Activated T-helper 2 cell treated with anti-CD3 and anti-CD28 coated beads, Interferon-gamma antibody, Interleukin-2, Interleukin-4, amounts not matched to agents 10 μg/mL and 5 μg/mL and 100 μg/mL, durations not matched to agents 14 hours and 24 hours and 36 hours (primary cell): Measurements from ENCODE around the gene GRIN2A. TPM values are rescaled to one million over a fixed set of nuclear protein-coding genes. Genes with fewer than 3 reads are reported as not detected.

Source experiments
- DNase-seq: peaks from one replicate; pipeline ENCODE4 v3.0.0; 2021; ENCODE audit warnings: low spot score
- H3K27ac Mint-ChIP-seq: one replicate; pipeline ENCODE4 v1.8.0; 2021; ENCODE audit warnings: mixed read lengths
- H3K27me3 Mint-ChIP-seq: one replicate; pipeline ENCODE4 v1.8.0; 2021; ENCODE audit warnings: low read depth, mixed read lengths
- H3K36me3 Mint-ChIP-seq: one replicate; pipeline ENCODE4 v1.8.0; 2021; ENCODE audit warnings: low read depth, mixed read lengths
- H3K4me1 Mint-ChIP-seq: one replicate; pipeline ENCODE4 v1.8.0; 2021; ENCODE audit warnings: low read depth, mixed read lengths
- H3K4me3 Mint-ChIP-seq: one replicate; pipeline ENCODE4 v1.8.0; 2021; ENCODE audit warnings: low read depth, mild to moderate bottlenecking, moderate library complexity, mixed read lengths
- H3K9me3 Mint-ChIP-seq: one replicate; pipeline ENCODE4 v1.8.0; 2021; ENCODE audit warnings: mixed read lengths
- intact Hi-C: fragments of 100-400 bp; cut with micrococcal nuclease; formaldehyde crosslinking; loops from one replicate; pipeline ENCODE4 v1.15.1; 2023
- total RNA-seq: library from RNA; stranded (reverse); gene quantifications from 2 replicates; pipeline ENCODE4 v1.2.3, GENCODE V29; 2022

Gene GRIN2A
- total RNA-seq, 1 donor from 2014 or later, result not detected

GRCh38 chr16:9852003-9852402 is 330.2 kb downstream of the GRIN2A start:
- Mint-ChIP-seq H3K9me3 (peaks cover 5% of the 10 kb centered on the region), H3K36me3 (no peaks in the 10 kb centered on the region), H3K4me1 (no peaks in the 10 kb centered on the region), H3K27me3 (no peaks in the 10 kb centered on the region), H3K27ac (no peak overlapping the region), H3K4me3 (no peak overlapping the region)
- DNase-seq, result no peak
- intact Hi-C loops, result no loop called here

- H3K27me3 Mint-ChIP-seq, result no peaks in the 10 kb centered on the region
- peaks cover 5% of the 10 kb centered on the region for H3K9me3 Mint-ChIP-seq
- H3K36me3 Mint-ChIP-seq, result no peaks in the 10 kb centered on the region
- H3K4me1 Mint-ChIP-seq, result no peaks in the 10 kb centered on the region
- no peak for DNase-seq
- H3K27ac Mint-ChIP-seq, result no peak overlapping the region
- H3K4me3 Mint-ChIP-seq, result no peak overlapping the region
- intact Hi-C loops, result no loop called here
Observed at GRCh38 chr16:9850817-9851216, 331.4 kb downstream of the GRIN2A start.

GRCh38 chr16:9849697-9850245 is 332.5 kb downstream of the GRIN2A start:
- no peaks in the 10 kb centered on the region for H3K4me1 Mint-ChIP-seq
- no peak overlapping the region for H3K27ac Mint-ChIP-seq
- no peak overlapping the region for H3K4me3 Mint-ChIP-seq
- H3K9me3 Mint-ChIP-seq, result peaks cover 6% of the 10 kb centered on the region
- no peaks in the 10 kb centered on the region for H3K27me3 Mint-ChIP-seq
- no peaks in the 10 kb centered on the region for H3K36me3 Mint-ChIP-seq
- no peak for DNase-seq
- intact Hi-C loops, result no loop called here

GRCh38 chr16:9847146-9847545 is 335.1 kb downstream of the GRIN2A start:
- intact Hi-C loops, result no loop called here

GRCh38 chr16:9846362-9847099 is 335.7 kb downstream of the GRIN2A start:
- Mint-ChIP-seq H3K27ac (no peak overlapping the region), H3K4me1 (no peaks in the 10 kb centered on the region), H3K4me3 (no peak overlapping the region), H3K36me3 (no peaks in the 10 kb centered on the region), H3K27me3 (no peaks in the 10 kb centered on the region), H3K9me3 (peaks cover 10% of the 10 kb centered on the region)
- no peak for DNase-seq
- intact Hi-C loops, result no loop called here

More at GRCh38 chr16:9847146-9847545, 335.1 kb downstream of the GRIN2A start:
- Mint-ChIP-seq H3K27ac (no peak overlapping the region), H3K4me3 (no peak overlapping the region), H3K36me3 (no peaks in the 10 kb centered on the region), H3K4me1 (no peaks in the 10 kb centered on the region), H3K9me3 (peaks cover 10% of the 10 kb centered on the region), H3K27me3 (no peaks in the 10 kb centered on the region)
- no peak for DNase-seq

- Mint-ChIP-seq H3K36me3 (no peaks in the 10 kb centered on the region), H3K27ac (no peak overlapping the region), H3K4me3 (no peak overlapping the region), H3K27me3 (no peaks in the 10 kb centered on the region), H3K9me3 (peaks cover 10% of the 10 kb centered on the region), H3K4me1 (no peaks in the 10 kb centered on the region)
- intact Hi-C loops, result no loop called here
- no peak for DNase-seq
Observed at GRCh38 chr16:9845661-9846361, 336.4 kb downstream of the GRIN2A start.

- Mint-ChIP-seq H3K4me1 (no peaks in the 10 kb centered on the region), H3K9me3 (peaks cover 10% of the 10 kb centered on the region), H3K27me3 (no peaks in the 10 kb centered on the region), H3K36me3 (no peaks in the 10 kb centered on the region), H3K27ac (no peak overlapping the region), H3K4me3 (no peak overlapping the region)
- intact Hi-C loops, result no loop called here
- DNase-seq, result no peak
Observed at GRCh38 chr16:9844361-9844760, 337.9 kb downstream of the GRIN2A start.

- no peaks in the 10 kb centered on the region for H3K36me3 Mint-ChIP-seq
- no peaks in the 10 kb centered on the region for H3K27me3 Mint-ChIP-seq
- H3K9me3 Mint-ChIP-seq, result peaks cover 10% of the 10 kb centered on the region
- intact Hi-C loops, result no loop called here
- no peak for DNase-seq
- H3K4me3 Mint-ChIP-seq, result no peak overlapping the region
- no peaks in the 10 kb centered on the region for H3K4me1 Mint-ChIP-seq
- H3K27ac Mint-ChIP-seq, result no peak overlapping the region
Observed at GRCh38 chr16:9843424-9844018, 338.7 kb downstream of the GRIN2A start.

GRCh38 chr16:9840761-9841665 is 341.2 kb downstream of the GRIN2A start:
- Mint-ChIP-seq H3K27ac (no peak overlapping the region), H3K4me1 (no peaks in the 10 kb centered on the region)
- no peak for DNase-seq

GRCh38 chr16:9837481-9837880 is 344.7 kb downstream of the GRIN2A start:
- intact Hi-C loops, result no loop called here
- no peak overlapping the region for H3K4me3 Mint-ChIP-seq
- no peaks in the 10 kb centered on the region for H3K27me3 Mint-ChIP-seq
- H3K4me1 Mint-ChIP-seq, result no peaks in the 10 kb centered on the region
- H3K9me3 Mint-ChIP-seq, result peaks cover 7% of the 10 kb centered on the region
- H3K27ac Mint-ChIP-seq, result no peak overlapping the region
- no peaks in the 10 kb centered on the region for H3K36me3 Mint-ChIP-seq
- no peak for DNase-seq

More at GRCh38 chr16:9840761-9841665, 341.2 kb downstream of the GRIN2A start:
- no peak overlapping the region for H3K4me3 Mint-ChIP-seq
- no peaks in the 10 kb centered on the region for H3K27me3 Mint-ChIP-seq
- H3K36me3 Mint-ChIP-seq, result no peaks in the 10 kb centered on the region
- intact Hi-C loops, result no loop called here
- peaks cover 16% of the 10 kb centered on the region for H3K9me3 Mint-ChIP-seq

- H3K4me1 Mint-ChIP-seq, result no peaks in the 10 kb centered on the region
- no peaks in the 10 kb centered on the region for H3K36me3 Mint-ChIP-seq
- H3K27ac Mint-ChIP-seq, result no peak overlapping the region
- peaks cover 6% of the 10 kb centered on the region for H3K9me3 Mint-ChIP-seq
- H3K27me3 Mint-ChIP-seq, result no peaks in the 10 kb centered on the region
- no peak overlapping the region for H3K4me3 Mint-ChIP-seq
- no peak for DNase-seq
- intact Hi-C loops, result no loop called here
Observed at GRCh38 chr16:9836118-9836736, 346.0 kb downstream of the GRIN2A start.
